GM12878 (cell line): ENCODE measurements around the gene LRRC73. TPM values are rescaled to one million over a fixed set of nuclear protein-coding genes. Genes with fewer than 3 reads are reported as not detected.
A peak's percentile ranks its signal among the peaks of the same experiment; 100 is the strongest.

ENCODE experiments used
- ATAC-seq: fragments of 200-7000 bp; cut with Tn5 transposase; 3 replicates; pipeline ENCODE4 v1.9.1; 2020; ENCODE audit warnings: mild to moderate bottlenecking, moderate library complexity
- BruUV-seq: library from RNA; stranded (reverse); fragments of 400-500 nt; replicated peaks from 2 replicates; lab custom pipeline; 2021; lab: Mats Ljungman, UMichigan
- CTCF ChIA-PET: fragments of 300-600 bp; sonication (Branson Sonifier 250); formaldehyde crosslinking; extraction: SDS; loops from one replicate; lab custom pipeline; 2021; ENCODE audit warnings: inconsistent platforms; lab: Yijun Ruan, JAX
- POLR2A ChIA-PET: fragments of 350-600 bp; formaldehyde crosslinking; extraction: SDS; loops from one replicate; lab custom pipeline; 2021; ENCODE audit warnings: inconsistent platforms; lab: Charles Lee
- RAD21 ChIA-PET: fragments of 300-600 bp; sonication (Branson Sonifier 250); formaldehyde crosslinking; loops from one replicate; lab custom pipeline; 2023; ENCODE audit warnings: antibody characterized with exemption; ENCODE audit not compliant: unreplicated experiment; lab: Charles Lee
- SMC1A ChIA-PET: fragments of 300-600 bp; sonication (Branson Sonifier 250); formaldehyde crosslinking; loops from one replicate; lab custom pipeline; 2023; ENCODE audit not compliant: unreplicated experiment, uncharacterized antibody; lab: Charles Lee
- DNase-seq: peaks from one replicate; pipeline ENCODE4 v3.0.0-alpha.2; 2011; ENCODE audit warnings: low read depth, low spot score
- FAIRE-seq: peaks from 3 replicates; lab custom pipeline; 2011; peaks lifted over from hg19 to GRCh38; lab: Jason Lieb, UNC
- H2AFZ ChIP-seq: 2 replicates; pipeline ENCODE4 v1.6.0; 2011; ENCODE audit warnings: low read depth, low read length, control low read depth; ENCODE audit not compliant: control insufficient read depth
- H3K27ac ChIP-seq: 2 replicates; pipeline ENCODE4 v1.5.1; 2011; ENCODE audit warnings: control low read depth; ENCODE audit not compliant: control insufficient read depth, insufficient read depth
- H3K27me3 ChIP-seq, 2 experiments: replicated peaks in 1 of 2; 2 replicates each; pipeline versions ENCODE4 v1.6.0 to v1.6.1; 2011; ENCODE audit warnings: low read length in 1 of 2; ENCODE audit not compliant: control insufficient read depth in 2 of 2, insufficient read depth in 2 of 2
- H3K36me3 ChIP-seq, 2 experiments: 2 replicates each; pipeline ENCODE4 v1.5.1; 2011; ENCODE audit warnings: low read length in 1 of 2; ENCODE audit not compliant: control insufficient read depth in 2 of 2, insufficient read depth in 2 of 2
- H3K4me1 ChIP-seq: 2 replicates; pipeline ENCODE4 v1.6.1; 2011; ENCODE audit warnings: mild to moderate bottlenecking, low read length, moderate library complexity, mixed read lengths; ENCODE audit not compliant: control insufficient read depth, insufficient read depth
- H3K4me2 ChIP-seq: 2 replicates; pipeline ENCODE4 v1.6.0; 2011; ENCODE audit warnings: control low read depth; ENCODE audit not compliant: control insufficient read depth, insufficient read depth
- H3K4me3 ChIP-seq: fragments of 200-600 bp; sonication (generic); 2 replicates; pipeline ENCODE4 v1.5.1; 2016
- H3K79me2 ChIP-seq: 2 replicates; pipeline ENCODE4 v1.6.0; 2011; ENCODE audit warnings: low read length; ENCODE audit not compliant: control insufficient read depth, insufficient read depth
- H3K9ac ChIP-seq: 2 replicates; pipeline ENCODE4 v1.8.0; 2011; ENCODE audit warnings: low read length, control low read depth, mixed read lengths; ENCODE audit not compliant: control insufficient read depth, insufficient read depth
- H3K9me3 ChIP-seq: replicated peaks from 3 replicates; pipeline ENCODE4 v1.5.1; 2011; ENCODE audit warnings: mild to moderate bottlenecking, low read length; ENCODE audit not compliant: control insufficient read depth, insufficient read depth
- H4K20me1 ChIP-seq: 2 replicates; pipeline ENCODE4 v1.6.0; 2011; ENCODE audit not compliant: control insufficient read depth, insufficient read depth
- CBX5 ChIP-seq: sonication (generic); IDR thresholded peaks from 2 replicates; pipeline ENCODE4 v1.6.1; 2016; ENCODE audit warnings: low read depth, moderate library complexity, mild to moderate bottlenecking, inconsistent platforms
- CHD4 ChIP-seq: fragments of 200-600 bp; sonication (generic); IDR thresholded peaks from 2 replicates; pipeline ENCODE4 v1.6.1; 2016; ENCODE audit warnings: mild to moderate bottlenecking
- ESRRA ChIP-seq: IDR thresholded peaks from 2 replicates; pipeline ENCODE4 v1.6.1; 2012; ENCODE audit warnings: mild to moderate bottlenecking, low read length, improper control_type of control experiment
- EZH2 ChIP-seq: IDR thresholded peaks from 2 replicates; pipeline ENCODE4 v1.6.1; 2012; ENCODE audit warnings: low read depth, mild to moderate bottlenecking, control low read depth, inconsistent platforms, low read length, borderline replicate concordance; ENCODE audit not compliant: control insufficient read depth
- FOXK2 ChIP-seq: fragments of 450-650 bp; IDR thresholded peaks from 2 replicates; pipeline ENCODE4 v1.6.1; 2017; ENCODE audit warnings: mild to moderate bottlenecking, moderate library complexity
- JUNB ChIP-seq: IDR thresholded peaks from 2 replicates; pipeline ENCODE4 v1.6.1; 2016; ENCODE audit warnings: antibody characterized with exemption, mild to moderate bottlenecking
- MTA3 ChIP-seq: IDR thresholded peaks from 2 replicates; pipeline ENCODE4 v1.6.1; 2012; ENCODE audit warnings: low read length, inconsistent platforms, borderline replicate concordance
- MXI1 ChIP-seq: fragments of 150-350 bp; IDR thresholded peaks from 2 replicates; pipeline ENCODE4 v1.6.1; 2011; ENCODE audit warnings: low read depth, mild to moderate bottlenecking, inconsistent platforms, low read length, improper control_type of control experiment
- SIN3A ChIP-seq: IDR thresholded peaks from 2 replicates; pipeline ENCODE4 v1.6.1; 2012; ENCODE audit warnings: low read depth, low read length, improper control_type of control experiment
- SIX5 ChIP-seq: IDR thresholded peaks from 2 replicates; pipeline ENCODE4 v1.6.1; 2011; ENCODE audit warnings: mild to moderate bottlenecking, low read depth, low read length, moderate library complexity; ENCODE audit not compliant: severe bottlenecking
- SMAD1 ChIP-seq: fragments of 450-650 bp; IDR thresholded peaks from 2 replicates; pipeline ENCODE4 v1.6.1; 2018; ENCODE audit warnings: mild to moderate bottlenecking, low read depth; ENCODE audit not compliant: partially characterized antibody
- SMAD5 ChIP-seq: IDR thresholded peaks from 2 replicates; pipeline ENCODE4 v1.6.1; 2016; ENCODE audit warnings: antibody characterized with exemption, low read depth
- STAT1 ChIP-seq: fragments of 450-650 bp; conservative IDR thresholded peaks from 2 replicates; pipeline ENCODE4 v1.6.1; 2014; ENCODE audit warnings: antibody characterized with exemption, mild to moderate bottlenecking
- TAF1 ChIP-seq: IDR thresholded peaks from 2 replicates; pipeline ENCODE4 v1.6.1; 2011; ENCODE audit warnings: mild to moderate bottlenecking, low read depth, low read length, borderline replicate concordance
- TARDBP ChIP-seq: IDR thresholded peaks from 2 replicates; pipeline ENCODE4 v1.6.1; 2016; ENCODE audit warnings: borderline replicate concordance
- ZBED1 ChIP-seq: IDR thresholded peaks from 2 replicates; pipeline ENCODE4 v1.6.1; 2016; ENCODE audit warnings: borderline replicate concordance
- ZNF384 ChIP-seq: IDR thresholded peaks from 2 replicates; pipeline ENCODE4 v1.6.1; 2012; ENCODE audit warnings: low read depth, mild to moderate bottlenecking, low read length, improper control_type of control experiment, borderline replicate concordance
- WGBS: methylation state at CpG from one replicate; pipeline ENCODE4 v1.1.6; 2016; ENCODE audit warnings: low lambda C conversion rate; ENCODE audit not compliant: insufficient replicate concordance, insufficient coverage; ENCODE audit errors: missing lambda C conversion rate; 5-methylcytosine and 5-hydroxymethylcytosine counted together
- in situ Hi-C: fragments of 300-500 bp; cut with MboI; formaldehyde crosslinking; loops from 9 replicates; pipeline ENCODE4 v1.14.3; 2018; ENCODE audit warnings: mixed read lengths
- intact Hi-C: fragments of 100-400 bp; cut with micrococcal nuclease; formaldehyde crosslinking; loops from one replicate; pipeline ENCODE4 v1.14.2; 2022; ENCODE audit not compliant: unreplicated experiment
- polyA plus RNA-seq, 11 experiments: library from polyadenylated mRNA; depleted of rRNA in 4 of 11; unstranded in 6 of 11; stranded (reverse) in 5 of 11; fragments of >200 nt; fragmentation: Nextera tagmentation in 4 of 11; fragmentation: Illumina TruSeq in 1 of 11; extraction: Ambion mirVana in 4 of 11; extraction: Trizol in 1 of 11; gene quantifications; 1 replicate in 1 of 11; 2 replicates in 10 of 11; pipeline versions ENCODE4 v1.2.1 to v1.2.3, GENCODE V29; 2011 to 2016; ENCODE audit warnings: inconsistent platforms in 2 of 11, missing spikeins in 2 of 11, low read depth in 1 of 11
- total RNA-seq, 4 experiments: library from RNA; depleted of rRNA in 3 of 4; stranded (reverse); fragments of >200 nt in 3 of 4; fragmentation: Illumina TruSeq in 1 of 4; extraction: Trizol in 1 of 4; gene quantifications; 2 replicates each; pipeline versions ENCODE4 v1.2.1 to v1.2.3, GENCODE V29; 2013 to 2021
- TF ChIP-seq, protein P1 (sequence below): fragments of 450-650 bp; formaldehyde crosslinking; IDR thresholded peaks from 2 replicates; pipeline ENCODE4 v1.4.0; 2022; ENCODE audit warnings: mild to moderate bottlenecking, moderate library complexity

Gene LRRC73
- total and polyA plus RNA-seq, 10 of the 15 experiments (the other 5 are each of a cell fraction or from before 2014, with no cell fraction given): 0.13 TPM; not detected in 9

GRCh38 chr6:43478008-43478372 is 32.2 kb downstream of the LRRC73 start:
- peaks cover 4% of the 10 kb centered on the region for H3K4me1 ChIP-seq
- ChIA-PET RAD21 (interaction anchor here (1.1 to 1.2 kb wide), 3 partner anchors 23 to 140 kb away, joined by 3 read pairs; partner anchors contain the start of genes POLR1C and YIPF3), CTCF (interaction anchor here (1.2 to 1.4 kb wide), 2 partner anchors 91 to 156 kb away, joined by 3 to 5 read pairs; no protein-coding TSS in a partner anchor), SMC1A (interaction anchor here (0.5 to 1.5 kb wide), 4 partner anchors 18 to 730 kb away, joined by 3 to 4 read pairs (median 3); no protein-coding TSS in a partner anchor), POLR2A (interaction anchor here (0.6 to 1.7 kb wide), 12 partner anchors 11 to 494 kb away, joined by 3 to 5 read pairs (median 3); partner anchors contain the start of genes DLK2, POLR1C and PPP2R5D)
- ATAC-seq: peak; percentile 15
- H2AFZ ChIP-seq: peak overlapping the region; percentile 57
- DNase-seq: no peak
- no peak for FAIRE-seq
- H3K4me2 ChIP-seq: peak overlapping the region; percentile 95
- BruUV-seq: TSS peak; percentile 72
- H3K4me3 ChIP-seq: peak overlapping the region; percentile 91
- TF ChIP-seq CHD4 (no peak), ESRRA (no peak), TAF1 (no peak), EZH2 (no peak), SMAD5 (no peak), SIX5 (no peak), TARDBP (no peak), SMAD1 (no peak), SIN3A (no peak), JUNB (no peak), MXI1 (no peak), CBX5 (no peak), ZBED1 (no peak), FOXK2 (no peak), STAT1 (no peak), MTA3 (no peak), ZNF384 (no peak)
- TF ChIP-seq, protein P1, sequence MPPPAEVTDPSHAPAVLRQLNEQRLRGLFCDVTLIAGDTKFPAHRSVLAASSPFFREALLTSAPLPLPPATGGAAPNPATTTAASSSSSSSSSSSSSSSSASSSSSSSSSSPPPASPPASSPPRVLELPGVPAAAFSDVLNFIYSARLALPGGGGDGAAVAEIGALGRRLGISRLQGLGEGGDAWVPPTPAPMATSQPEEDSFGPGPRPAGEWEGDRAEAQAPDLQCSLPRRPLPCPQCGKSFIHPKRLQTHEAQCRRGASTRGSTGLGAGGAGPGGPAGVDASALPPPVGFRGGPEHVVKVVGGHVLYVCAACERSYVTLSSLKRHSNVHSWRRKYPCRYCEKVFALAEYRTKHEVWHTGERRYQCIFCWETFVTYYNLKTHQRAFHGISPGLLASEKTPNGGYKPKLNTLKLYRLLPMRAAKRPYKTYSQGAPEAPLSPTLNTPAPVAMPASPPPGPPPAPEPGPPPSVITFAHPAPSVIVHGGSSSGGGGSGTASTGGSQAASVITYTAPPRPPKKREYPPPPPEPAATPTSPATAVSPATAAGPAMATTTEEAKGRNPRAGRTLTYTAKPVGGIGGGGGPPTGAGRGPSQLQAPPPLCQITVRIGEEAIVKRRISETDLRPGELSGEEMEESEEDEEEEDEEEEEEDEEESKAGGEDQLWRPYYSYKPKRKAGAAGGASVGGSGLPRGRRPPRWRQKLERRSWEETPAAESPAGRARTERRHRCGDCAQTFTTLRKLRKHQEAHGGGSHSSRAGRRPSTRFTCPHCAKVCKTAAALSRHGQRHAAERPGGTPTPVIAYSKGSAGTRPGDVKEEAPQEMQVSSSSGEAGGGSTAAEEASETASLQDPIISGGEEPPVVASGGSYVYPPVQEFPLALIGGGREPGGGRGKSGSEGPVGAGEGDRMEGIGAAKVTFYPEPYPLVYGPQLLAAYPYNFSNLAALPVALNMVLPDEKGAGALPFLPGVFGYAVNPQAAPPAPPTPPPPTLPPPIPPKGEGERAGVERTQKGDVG (CRISPR knock-in tag): no peak
- no peaks in the 10 kb centered on the region for H3K36me3 ChIP-seq
- H3K27me3 ChIP-seq: no peaks in the 10 kb centered on the region
- intact Hi-C loops (no loop called here), in situ Hi-C loops (no loop called here)
- WGBS: 0% methylated on average over 3 of the region's 3 CpGs
- H3K79me2 ChIP-seq: peaks cover 10% of the 10 kb centered on the region
- peak overlapping the region; percentile 41 for H3K27ac ChIP-seq
- H4K20me1 ChIP-seq: no peaks in the 10 kb centered on the region
- H3K9ac ChIP-seq: peak overlapping the region; percentile 82
- no peaks in the 10 kb centered on the region for H3K9me3 ChIP-seq
